ENCODE results near the gene SCAMP2. TPM values are rescaled to one million over a fixed set of nuclear protein-coding genes. Genes with fewer than 3 reads are reported as not detected.
A peak's percentile ranks its signal among the peaks of the same experiment; 100 is the strongest.

Gene SCAMP2
- total RNA-seq, 1 experiment from 2014 or later, result 20.8 TPM

DNA sequence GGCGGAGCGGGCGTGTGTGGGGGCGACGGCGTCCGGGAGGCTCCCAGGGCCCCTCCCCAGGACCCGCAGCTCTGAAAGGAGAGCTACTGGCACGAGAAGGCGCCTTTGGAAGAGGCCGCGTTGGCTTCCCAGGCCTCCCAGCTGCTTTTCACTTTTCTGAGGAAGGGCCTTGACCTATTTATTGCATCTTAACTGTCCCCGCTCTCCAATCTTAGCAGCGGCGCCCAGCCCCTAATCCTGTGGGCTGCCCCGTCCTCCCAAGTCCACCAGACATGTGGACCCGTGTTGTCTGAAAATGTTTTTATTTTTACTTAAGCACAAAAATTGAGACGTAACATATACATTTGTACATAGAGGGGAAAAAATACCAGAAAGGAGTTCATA, 29.7 kb downstream of the SCAMP2 start:
- Histone ChIP-seq H3K27me3 (ENCODE audit: control insufficient read depth, insufficient read depth, low read length) (no peaks in the 10 kb centered on the region), H3K4me3 (ENCODE audit: insufficient read depth, low read depth, low read length) (peak overlapping the region; percentile 94), H3K36me3 (replicated peaks; ENCODE audit: control insufficient read depth, insufficient read depth, low read length) (peaks cover 17% of the 10 kb centered on the region)
- no peak for DNase-seq

DNA sequence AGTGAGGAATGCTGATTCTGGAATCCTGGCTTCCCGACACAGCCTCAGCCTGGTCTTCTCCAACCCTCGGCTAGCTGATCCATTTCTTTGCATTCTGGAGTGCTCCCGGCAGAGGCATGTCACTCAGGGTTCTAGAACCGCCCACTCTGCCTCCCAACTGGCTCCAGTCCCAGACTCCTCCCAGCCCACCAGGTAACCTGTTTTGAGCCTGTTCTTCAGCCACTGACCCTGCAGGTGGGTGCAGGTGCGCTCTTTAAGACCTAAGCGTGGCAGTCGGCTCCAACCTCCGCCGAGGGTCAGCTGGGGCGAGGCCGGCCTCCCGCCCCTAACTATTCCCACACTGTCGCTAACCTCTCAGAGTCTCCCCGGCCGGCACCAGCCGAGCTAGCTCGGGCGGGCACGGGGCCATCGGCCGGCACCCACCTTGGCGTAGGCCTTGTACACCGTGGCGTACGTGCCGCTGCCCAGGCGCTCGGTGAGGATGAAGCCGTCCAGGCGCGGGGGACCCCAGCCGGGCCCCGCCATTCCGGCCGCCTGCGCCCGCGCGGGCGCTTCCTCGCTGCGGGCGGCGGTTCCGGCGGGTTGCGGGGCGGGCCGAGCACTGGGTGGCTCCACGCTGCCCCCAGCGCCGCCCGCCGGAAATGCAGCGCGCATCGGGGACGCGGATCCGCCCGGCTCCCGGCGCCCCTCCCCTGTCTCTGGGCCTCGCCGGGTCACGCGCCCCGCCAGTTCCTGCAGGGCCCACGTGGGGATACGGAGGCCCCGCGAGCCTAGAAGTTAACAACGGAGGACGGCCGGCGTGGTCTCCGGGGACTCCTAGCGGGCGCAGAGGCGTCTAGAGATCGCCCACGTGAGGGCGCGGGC, 30.4 kb downstream of the SCAMP2 start, which contains the start of gene ULK3:
ULK3 (minus strand) TSS at position 576 of the 864 bp plus-strand sequence; CDS start at position 525, 51 bp downstream.
- Histone ChIP-seq H3K36me3 (replicated peaks; ENCODE audit: control insufficient read depth, insufficient read depth, low read length) (peaks cover 15% of the 10 kb centered on the region), H3K27me3 (ENCODE audit: control insufficient read depth, insufficient read depth, low read length) (no peaks in the 10 kb centered on the region), H3K4me3 (ENCODE audit: insufficient read depth, low read depth, low read length) (peak within 1 kb of the TSS; percentile 94)
- DNase-seq, result peak; percentile 99

DNA sequence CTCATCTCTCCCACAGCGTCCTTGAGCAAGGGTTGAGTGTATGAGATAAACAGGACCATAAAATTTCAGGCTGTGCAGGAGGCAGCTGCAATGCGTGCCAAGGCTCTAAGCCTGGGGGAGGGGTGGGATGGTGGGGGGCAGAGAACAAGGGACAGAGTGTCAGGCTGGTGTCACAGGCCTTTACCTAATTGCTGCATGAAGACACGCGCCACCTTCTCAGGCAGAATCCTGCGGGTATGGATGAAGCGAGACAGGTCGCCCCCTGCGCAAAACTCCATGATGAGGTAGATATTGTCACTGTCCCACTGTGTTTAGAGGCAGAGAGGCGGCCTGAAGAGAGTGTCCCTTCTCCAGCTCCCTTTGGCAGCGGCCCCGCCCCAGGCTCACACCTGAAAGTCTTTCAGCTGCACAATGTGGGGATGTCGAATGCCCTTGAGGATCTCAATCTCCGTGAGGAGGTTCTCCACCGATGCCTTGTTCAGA, 31.2 kb downstream of the SCAMP2 start:
- H3K27me3 ChIP-seq (ENCODE audit: control insufficient read depth, insufficient read depth, low read length), result no peaks in the 10 kb centered on the region
- peaks cover 13% of the 10 kb centered on the region for H3K36me3 ChIP-seq (replicated peaks; ENCODE audit: control insufficient read depth, insufficient read depth, low read length)
- DNase-seq, result peak; percentile 28
- H3K4me3 ChIP-seq (ENCODE audit: insufficient read depth, low read depth, low read length), result peak overlapping the region; percentile 94

DNA sequence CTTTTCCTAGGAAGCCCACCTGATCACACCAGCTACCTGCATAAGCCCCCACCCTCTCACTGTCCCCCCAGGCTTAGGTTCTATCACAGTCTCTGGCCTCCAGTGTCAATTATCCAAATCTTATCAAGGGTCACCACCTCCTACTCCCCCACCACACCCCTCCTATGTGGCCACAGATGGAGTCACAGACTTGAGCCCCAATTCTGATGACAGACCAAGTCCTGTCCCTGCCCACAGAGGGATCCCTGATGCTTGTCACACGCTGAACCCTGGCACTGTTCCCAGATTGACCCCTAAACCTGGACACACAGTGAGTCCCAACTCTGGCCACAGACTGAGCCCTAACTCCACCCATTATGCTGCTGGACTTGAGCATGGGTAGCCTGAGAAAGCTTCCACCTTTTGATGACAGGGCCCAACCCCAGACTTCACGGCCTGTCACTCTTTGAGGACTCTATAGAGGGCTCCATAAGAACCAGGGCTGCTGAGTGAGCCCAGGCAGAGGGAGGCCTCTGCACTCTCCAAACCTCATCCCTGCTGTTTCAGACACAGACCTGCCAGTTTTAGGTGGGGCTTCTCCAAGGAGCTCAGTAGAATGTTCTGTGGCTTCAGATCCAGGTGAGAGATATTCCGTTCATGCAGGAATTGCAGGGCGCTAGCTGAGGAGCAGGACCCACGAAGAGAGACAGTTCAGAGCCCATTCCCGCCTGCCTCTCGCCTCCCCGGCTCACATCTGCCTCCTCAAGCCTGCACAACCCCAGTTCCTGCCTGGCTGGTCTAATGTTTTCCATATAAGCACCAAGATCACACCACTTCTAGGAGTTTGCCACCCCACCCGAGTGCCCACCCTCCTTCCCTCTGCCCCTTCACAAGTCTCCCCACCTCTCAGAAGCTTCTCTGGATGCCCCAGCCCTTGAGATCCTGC, 32.1 kb downstream of the SCAMP2 start:
- H3K36me3 ChIP-seq (replicated peaks; ENCODE audit: control insufficient read depth, insufficient read depth, low read length), result peaks cover 13% of the 10 kb centered on the region
- DNase-seq, result no peak
- H3K27me3 ChIP-seq (ENCODE audit: control insufficient read depth, insufficient read depth, low read length), result no peaks in the 10 kb centered on the region
- H3K4me3 ChIP-seq (ENCODE audit: insufficient read depth, low read depth, low read length), result no peak overlapping the region

DNA sequence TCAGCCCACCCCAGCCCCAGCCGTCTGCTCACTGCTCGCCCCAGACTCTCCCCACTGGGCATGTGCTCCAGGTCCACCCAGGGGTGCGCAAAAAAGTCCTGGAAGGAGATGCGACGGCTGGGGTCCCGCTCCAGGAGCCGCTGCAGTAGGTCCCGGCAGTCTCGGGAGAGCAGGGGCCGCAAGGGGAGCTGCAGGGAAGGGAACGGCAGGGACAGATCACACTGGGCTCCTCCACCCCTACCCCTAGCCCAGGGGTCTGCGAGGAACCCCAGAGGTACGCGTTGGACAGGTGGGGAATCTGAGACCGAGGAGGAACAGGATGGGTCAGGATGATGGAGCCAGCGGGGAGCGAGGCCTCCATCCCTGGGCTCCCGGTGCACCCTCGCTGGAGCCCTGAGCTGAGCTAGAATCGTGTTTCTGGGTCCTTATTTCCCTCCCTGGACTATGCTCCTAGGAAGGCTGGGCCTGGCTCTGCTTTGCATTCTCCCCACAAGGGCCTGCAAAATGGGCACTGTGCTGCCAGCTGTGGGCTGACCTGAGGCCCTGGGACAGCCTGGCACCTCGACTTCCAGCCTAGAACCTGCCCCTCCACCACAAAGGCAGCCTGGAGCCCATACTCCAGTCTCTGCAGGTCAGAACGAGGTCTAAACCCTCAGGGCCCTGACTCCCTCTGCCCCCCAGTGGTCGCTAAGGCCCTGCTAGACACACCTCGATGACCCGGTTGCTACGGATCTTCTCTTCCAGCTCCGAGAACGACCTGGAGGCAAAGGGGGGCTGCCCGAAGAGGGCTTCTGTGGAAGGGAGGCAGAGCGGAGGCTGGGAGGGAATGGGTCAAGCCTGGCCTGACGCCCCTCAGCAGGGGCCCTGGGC, 33.4 kb downstream of the SCAMP2 start:
- H3K36me3 ChIP-seq (replicated peaks; ENCODE audit: control insufficient read depth, insufficient read depth, low read length), result peaks cover 6% of the 10 kb centered on the region
- peak; percentile 84 for DNase-seq

DNA sequence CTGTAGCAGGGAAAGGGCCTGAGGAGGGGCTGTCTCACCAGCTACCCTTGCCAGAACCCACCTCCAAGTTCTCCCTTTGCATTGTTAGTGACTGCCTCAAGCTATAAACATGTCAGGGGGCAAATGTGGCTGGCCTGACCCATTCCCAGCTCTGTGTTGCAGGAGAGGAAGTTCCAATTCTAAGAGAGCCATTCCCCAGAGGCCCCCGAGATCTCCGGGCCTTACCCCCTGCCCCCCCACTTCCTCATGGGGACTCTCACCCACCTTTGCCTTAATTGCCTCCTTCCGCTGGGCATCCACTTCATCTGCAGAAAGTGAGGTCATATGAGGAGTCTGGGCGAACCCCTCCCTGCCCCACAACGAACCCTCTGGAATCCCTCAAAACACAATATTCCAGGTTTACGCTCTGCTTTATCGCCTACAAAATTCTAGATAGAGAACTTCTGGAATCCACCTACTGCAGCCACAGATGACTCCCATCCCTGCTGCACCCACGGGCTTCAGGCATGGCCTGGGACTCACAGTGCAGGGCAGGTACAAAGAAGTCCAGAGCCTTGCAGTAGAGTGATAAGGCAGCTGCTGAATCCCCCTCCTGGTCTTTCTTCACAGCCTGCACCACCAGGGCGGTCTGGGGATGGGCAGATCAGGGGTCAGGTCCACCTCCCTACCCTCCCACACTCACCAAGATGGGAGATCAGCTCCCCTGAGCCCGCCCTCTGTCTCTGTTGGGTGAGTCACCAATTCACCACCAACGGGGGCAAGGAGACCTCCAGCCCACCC, 34.2 kb downstream of the SCAMP2 start:
- DNase-seq, result peak; percentile 39
- no peak overlapping the region for H3K4me3 ChIP-seq (ENCODE audit: insufficient read depth, low read depth, low read length)
- H3K36me3 ChIP-seq (replicated peaks; ENCODE audit: control insufficient read depth, insufficient read depth, low read length), result peaks cover 6% of the 10 kb centered on the region
- H3K27me3 ChIP-seq (ENCODE audit: control insufficient read depth, insufficient read depth, low read length), result no peaks in the 10 kb centered on the region

More for the DNA sequence above, 33.4 kb downstream of the SCAMP2 start:
- Histone ChIP-seq H3K4me3 (ENCODE audit: insufficient read depth, low read depth, low read length) (no peak overlapping the region), H3K27me3 (ENCODE audit: control insufficient read depth, insufficient read depth, low read length) (no peaks in the 10 kb centered on the region)

DNA sequence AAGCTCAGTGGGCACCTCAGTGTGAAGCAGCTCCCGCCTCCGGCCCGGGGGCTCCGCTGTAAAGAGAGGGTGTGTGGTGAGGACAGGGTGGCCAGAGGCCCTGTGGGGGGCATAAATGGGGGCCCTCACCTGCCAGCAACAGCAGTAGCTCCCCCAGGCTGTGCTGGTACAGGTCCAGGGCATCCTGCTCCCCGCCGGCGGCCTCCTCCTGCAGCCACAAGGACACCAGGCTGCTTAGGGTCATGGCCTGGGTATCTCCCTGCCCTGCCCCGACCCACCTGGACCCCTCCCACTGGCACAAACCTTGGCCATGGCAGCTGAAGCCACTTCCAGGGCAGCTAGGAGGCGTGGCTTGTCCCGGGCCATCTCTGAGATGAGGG, 35.0 kb downstream of the SCAMP2 start:
- no peaks in the 10 kb centered on the region for H3K27me3 ChIP-seq (ENCODE audit: control insufficient read depth, insufficient read depth, low read length)
- peak; percentile 51 for DNase-seq
- H3K36me3 ChIP-seq (replicated peaks; ENCODE audit: control insufficient read depth, insufficient read depth, low read length), result peaks cover 6% of the 10 kb centered on the region
- H3K4me3 ChIP-seq (ENCODE audit: insufficient read depth, low read depth, low read length), result no peak overlapping the region

DNA sequence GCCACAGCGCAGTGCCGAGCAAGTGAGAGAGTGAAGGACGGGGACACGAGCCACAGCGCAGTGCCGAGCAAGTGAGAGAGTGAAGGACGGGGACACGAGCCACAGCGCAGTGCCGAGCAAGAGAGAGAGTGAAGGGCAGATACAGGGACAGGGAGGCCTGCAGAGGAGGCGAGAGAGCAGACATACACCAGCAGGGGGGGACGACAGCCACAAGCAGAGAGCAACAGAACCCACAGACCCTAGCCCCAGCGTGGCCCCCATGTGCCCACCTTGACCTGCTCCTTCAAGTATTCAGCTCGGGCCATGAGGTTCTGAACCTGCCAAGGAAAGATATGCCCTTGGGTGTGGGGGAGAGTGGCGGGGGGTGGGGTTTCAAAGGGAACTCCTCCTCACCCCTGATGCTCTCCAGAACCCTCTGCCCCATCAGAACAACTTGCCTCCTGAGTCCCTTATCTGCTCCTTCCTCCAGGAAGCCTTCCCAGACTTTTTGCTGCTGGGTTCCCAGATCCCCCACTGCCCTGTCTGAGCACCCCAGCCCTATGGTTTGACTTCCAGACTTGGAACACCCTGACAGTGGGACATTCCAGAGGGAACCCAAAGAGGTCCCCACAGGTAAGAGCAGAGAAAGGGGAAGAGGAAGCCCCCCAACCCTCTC, 35.6 kb downstream of the SCAMP2 start:
- Histone ChIP-seq H3K27me3 (ENCODE audit: control insufficient read depth, insufficient read depth, low read length) (no peaks in the 10 kb centered on the region), H3K4me3 (ENCODE audit: insufficient read depth, low read depth, low read length) (no peak overlapping the region)
- peak; percentile 73 for DNase-seq

DNA sequence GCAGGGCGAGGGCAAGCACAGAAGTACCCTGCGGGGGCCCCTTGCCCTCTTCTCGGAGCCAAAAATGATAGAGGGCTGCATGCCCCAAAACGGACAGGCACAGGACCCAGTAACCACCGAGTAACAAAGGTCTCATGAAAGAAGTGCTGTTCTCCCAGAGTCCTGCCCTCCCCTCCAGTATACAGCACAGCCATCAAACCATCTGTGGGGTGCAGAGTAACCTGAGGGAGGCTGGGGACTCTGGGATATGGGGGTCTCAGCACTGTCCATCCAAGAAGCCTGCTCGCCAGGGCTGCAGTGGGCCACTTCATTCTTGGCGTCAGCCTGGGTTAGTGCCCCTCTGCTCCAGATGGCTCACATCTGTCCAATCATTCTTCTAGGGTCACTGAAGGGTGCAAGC, 36.3 kb downstream of the SCAMP2 start:
- peak; percentile 26 for DNase-seq
- H3K27me3 ChIP-seq (ENCODE audit: control insufficient read depth, insufficient read depth, low read length), result no peaks in the 10 kb centered on the region
- H3K36me3 ChIP-seq (replicated peaks; ENCODE audit: control insufficient read depth, insufficient read depth, low read length), result peaks cover 6% of the 10 kb centered on the region
- H3K4me3 ChIP-seq (ENCODE audit: insufficient read depth, low read depth, low read length), result no peak overlapping the region

More for the DNA sequence above, 35.6 kb downstream of the SCAMP2 start:
- H3K36me3 ChIP-seq (replicated peaks; ENCODE audit: control insufficient read depth, insufficient read depth, low read length), result peaks cover 6% of the 10 kb centered on the region

DNA sequence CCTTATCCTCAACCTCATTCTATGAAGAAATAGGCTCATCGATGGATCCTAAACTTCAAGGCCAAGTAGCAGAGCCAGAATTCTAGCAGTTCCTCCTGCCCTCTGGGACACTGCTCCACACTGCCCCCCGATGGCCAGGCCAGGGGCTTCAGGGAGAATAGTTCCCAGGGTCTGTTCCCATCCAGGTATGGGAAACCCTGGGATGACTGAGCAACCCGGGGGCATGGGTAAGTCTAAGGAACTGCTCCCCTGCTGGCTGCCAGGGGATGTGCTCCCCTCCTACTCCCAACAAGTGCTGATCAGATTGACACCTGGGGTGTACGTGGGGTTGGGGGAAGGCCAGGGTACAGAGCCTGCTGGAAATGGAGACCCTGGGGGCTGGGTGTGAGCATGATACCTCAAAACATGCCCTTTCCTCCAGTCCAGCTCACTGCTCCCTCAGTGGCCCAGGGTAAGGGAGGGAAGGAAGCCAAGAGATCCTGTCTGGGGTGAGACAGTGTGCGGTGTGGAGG, 37.8 kb downstream of the SCAMP2 start:
- no peak overlapping the region for H3K4me3 ChIP-seq (ENCODE audit: insufficient read depth, low read depth, low read length)
- no peaks in the 10 kb centered on the region for H3K27me3 ChIP-seq (ENCODE audit: control insufficient read depth, insufficient read depth, low read length)
- H3K36me3 ChIP-seq (replicated peaks; ENCODE audit: control insufficient read depth, insufficient read depth, low read length), result no peaks in the 10 kb centered on the region; the same call in 1 of the 2 replicates
- DNase-seq, result peak; percentile 98

DNA sequence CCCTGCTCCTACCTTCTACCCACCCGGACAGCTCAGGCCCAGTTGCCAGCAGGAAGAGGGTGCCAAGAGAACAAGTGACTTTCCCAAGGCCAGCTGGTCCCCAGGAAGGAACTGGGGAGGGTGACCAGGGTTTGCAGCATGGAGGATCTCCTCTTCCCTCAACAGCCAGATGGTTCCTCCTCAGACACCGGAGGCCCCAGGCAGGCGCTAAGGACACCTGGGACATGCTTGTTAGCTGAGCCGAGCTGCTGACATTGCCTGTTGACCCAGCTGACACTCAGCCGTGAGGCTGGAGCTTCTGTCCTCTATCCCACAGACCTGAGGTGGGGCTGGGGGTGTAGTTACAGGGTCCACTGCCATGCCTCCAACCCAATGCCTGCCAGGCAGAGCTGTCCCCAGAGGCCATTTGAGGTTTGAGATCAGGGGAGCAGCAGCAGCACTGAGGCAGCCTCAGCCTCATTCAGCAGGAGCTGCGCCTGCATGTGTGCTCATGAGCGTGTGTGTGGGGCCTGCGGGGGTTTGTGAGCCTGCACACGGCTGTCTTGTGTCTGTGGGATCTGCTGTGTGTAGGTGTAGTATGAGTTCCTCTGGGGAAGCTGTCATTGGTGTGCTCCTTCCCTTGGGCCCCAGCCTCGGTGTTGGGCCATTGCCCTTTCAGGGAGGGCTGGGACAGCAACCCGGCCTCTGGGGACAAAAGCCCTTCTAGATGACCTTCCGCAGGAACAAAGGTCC, 39.6 kb downstream of the SCAMP2 start:
- no peak for DNase-seq
- H3K4me3 ChIP-seq (ENCODE audit: insufficient read depth, low read depth, low read length), result no peak overlapping the region
- H3K27me3 ChIP-seq (ENCODE audit: control insufficient read depth, insufficient read depth, low read length), result no peaks in the 10 kb centered on the region; the same call in 1 of the 2 replicates
- H3K36me3 ChIP-seq (replicated peaks; ENCODE audit: control insufficient read depth, insufficient read depth, low read length), result no peaks in the 10 kb centered on the region; the same call in 1 of the 2 replicates

DNA sequence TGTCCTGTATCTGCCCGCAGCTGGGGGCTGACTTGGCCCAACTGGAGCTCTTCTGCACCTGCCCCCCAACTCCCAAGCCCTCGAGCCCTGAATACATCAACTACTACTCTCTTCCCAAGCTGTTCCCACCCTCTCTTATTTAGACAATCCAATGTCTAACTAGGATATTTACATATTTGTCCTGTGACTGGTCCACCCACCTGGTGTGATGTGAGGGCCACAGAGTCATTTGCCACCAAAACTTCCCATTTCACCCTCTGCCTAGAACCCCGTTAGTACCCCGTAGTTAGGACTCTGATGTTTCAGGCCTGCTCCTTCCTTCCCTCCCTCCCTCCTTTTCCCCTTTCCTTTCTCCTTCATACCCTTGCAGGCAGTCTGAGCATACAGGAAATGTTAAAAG, 40.3 kb downstream of the SCAMP2 start:
- DNase-seq, result no peak
- Histone ChIP-seq H3K4me3 (ENCODE audit: insufficient read depth, low read depth, low read length) (no peak overlapping the region), H3K36me3 (replicated peaks; ENCODE audit: control insufficient read depth, insufficient read depth, low read length) (no peaks in the 10 kb centered on the region; the same call in 1 of the 2 replicates), H3K27me3 (ENCODE audit: control insufficient read depth, insufficient read depth, low read length) (no peaks in the 10 kb centered on the region; the same call in 1 of the 2 replicates)
